SU-DHL-6 (cell line): ENCODE measurements around the gene RAP2C.

Source experiments
- EZH2phosphoT487 ChIP-seq: fragments of 200-600 bp; sonication (generic), shearing (Covaris generic); conservative IDR thresholded peaks from 2 replicates; pipeline ENCODE4 v1.6.1; 2018; ENCODE audit warnings: mild to moderate bottlenecking, antibody characterized with exemption, low read length, moderate library complexity, mixed read lengths
- TF ChIP-seq, protein P1 (sequence below): fragments of 200-600 bp; sonication (generic); IDR thresholded peaks from one replicate; pipeline ENCODE4 v1.5.1; 2017; ENCODE audit warnings: antibody characterized with exemption, mild to moderate bottlenecking, low read length, moderate library complexity; ENCODE audit not compliant: insufficient read depth, poor library complexity, severe bottlenecking

DNA sequence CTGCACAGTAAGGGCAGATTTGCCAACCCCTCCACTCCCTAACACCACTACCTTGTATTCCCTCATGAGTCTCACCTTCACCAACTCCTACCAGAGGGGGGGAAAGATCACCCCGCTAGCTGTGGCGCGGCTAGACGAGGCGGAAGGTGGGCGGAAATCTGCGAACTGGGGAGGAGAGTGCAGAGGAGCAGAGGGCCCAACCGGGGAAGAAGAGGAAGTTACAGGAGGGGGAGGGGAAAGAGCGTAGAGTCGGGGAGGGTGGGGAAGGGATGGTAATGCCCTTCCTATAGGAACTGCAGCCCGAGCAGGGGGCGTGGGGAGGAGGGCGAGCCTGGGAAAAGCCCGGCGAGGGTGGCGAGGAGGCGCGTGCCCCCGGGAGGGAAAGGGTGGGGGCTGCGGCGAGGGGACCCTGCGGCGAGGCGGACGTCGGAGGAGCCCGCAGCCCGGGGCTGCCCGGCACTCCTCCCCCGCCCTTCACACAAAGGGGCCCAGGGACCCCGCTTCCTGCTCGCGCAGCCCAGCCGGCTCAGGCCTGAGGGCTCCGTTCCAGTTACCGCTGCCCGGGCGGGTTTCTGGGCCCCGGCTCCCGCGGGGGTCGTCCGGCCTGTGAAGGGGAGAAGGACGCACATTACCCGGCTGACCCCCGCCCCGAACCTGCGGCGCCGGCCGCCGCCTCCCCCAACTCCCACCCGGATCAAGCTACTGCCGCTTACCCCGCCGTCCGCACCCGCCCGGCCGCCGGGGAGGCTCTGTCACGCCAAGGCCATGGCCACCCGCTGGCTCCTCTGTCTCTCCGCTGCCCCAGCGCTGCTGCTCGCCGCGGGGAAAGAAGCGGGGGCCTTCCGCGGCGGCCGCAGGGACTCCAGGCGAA, 1.8 kb downstream of the RAP2C start:
- TF ChIP-seq, protein P1, sequence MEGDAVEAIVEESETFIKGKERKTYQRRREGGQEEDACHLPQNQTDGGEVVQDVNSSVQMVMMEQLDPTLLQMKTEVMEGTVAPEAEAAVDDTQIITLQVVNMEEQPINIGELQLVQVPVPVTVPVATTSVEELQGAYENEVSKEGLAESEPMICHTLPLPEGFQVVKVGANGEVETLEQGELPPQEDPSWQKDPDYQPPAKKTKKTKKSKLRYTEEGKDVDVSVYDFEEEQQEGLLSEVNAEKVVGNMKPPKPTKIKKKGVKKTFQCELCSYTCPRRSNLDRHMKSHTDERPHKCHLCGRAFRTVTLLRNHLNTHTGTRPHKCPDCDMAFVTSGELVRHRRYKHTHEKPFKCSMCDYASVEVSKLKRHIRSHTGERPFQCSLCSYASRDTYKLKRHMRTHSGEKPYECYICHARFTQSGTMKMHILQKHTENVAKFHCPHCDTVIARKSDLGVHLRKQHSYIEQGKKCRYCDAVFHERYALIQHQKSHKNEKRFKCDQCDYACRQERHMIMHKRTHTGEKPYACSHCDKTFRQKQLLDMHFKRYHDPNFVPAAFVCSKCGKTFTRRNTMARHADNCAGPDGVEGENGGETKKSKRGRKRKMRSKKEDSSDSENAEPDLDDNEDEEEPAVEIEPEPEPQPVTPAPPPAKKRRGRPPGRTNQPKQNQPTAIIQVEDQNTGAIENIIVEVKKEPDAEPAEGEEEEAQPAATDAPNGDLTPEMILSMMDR, result no peak
- no peak for TF ChIP-seq EZH2phosphoT487
